Right lobe of liver (tissue), 4 donors: ENCODE results near the gene SH3GL3.

Source experiments
- CTCF ChIP-seq, 4 donors: fragments of 200-600 bp in 3 of 4; fragments of 450-650 bp in 1 of 4; IDR thresholded peaks; one replicate each; pipeline versions ENCODE4 v1.5.1 to v1.8.0; 2016 to 2022; ENCODE audit warnings: antibody characterized with exemption in 4 of 4, mild to moderate bottlenecking in 2 of 4
- POLR2A ChIP-seq: fragments of 450-650 bp; IDR thresholded peaks from one replicate; pipeline ENCODE4 v1.6.1; 2017; ENCODE audit warnings: antibody characterized with exemption, mild to moderate bottlenecking
- donor health status: DM: no; HTN: no; CAD: no.
- donor health status: DM: no; HTN: no; CAD: no.
- donor health status: DM: no; HTN: yes; CAD: no.

GRCh38 chr15:83491486-83491885, 44.3 kb downstream of the SH3GL3 start:
- no peak for TF ChIP-seq CTCF (IDR thresholded peaks at IDR 0.05)
- no peak for TF ChIP-seq POLR2A
